A673 (cell line): ENCODE data around the gene PTTG1.

Experiments used
- EZH2 ChIP-seq: fragments of 200-600 bp; sonication (generic); IDR thresholded peaks from 2 replicates; pipeline ENCODE4 v1.6.1; 2017; ENCODE audit warnings: borderline replicate concordance, low read depth, mild to moderate bottlenecking, mixed read lengths, antibody characterized with exemption, low read length; ENCODE audit not compliant: poor library complexity, severe bottlenecking
- TF ChIP-seq, protein P1 (sequence below): fragments of 300-800, 200-600 bp; sonication (generic); conservative IDR thresholded peaks from 2 replicates; pipeline ENCODE4 v1.5.1; 2017; ENCODE audit warnings: low read depth, mild to moderate bottlenecking, antibody characterized with exemption, low read length, moderate library complexity, mixed read lengths

DNA sequence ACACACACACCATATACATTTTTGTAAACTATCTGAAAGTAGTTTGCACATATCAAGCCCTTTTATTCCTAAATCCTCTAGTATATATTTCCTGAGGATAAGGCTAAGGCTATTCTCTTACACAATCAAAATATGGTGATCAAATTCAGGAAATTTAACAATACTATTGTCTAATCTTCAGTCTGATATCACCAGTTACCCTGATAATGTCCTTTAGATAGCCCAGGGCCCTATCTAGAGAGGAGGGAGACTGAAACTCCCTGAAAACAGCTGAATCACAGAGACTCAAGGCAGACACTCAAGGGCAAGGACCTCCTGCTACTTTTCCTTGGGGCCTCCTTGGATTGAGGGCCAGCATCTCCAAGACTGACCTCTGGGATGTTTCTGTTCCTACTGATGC, 30.4 kb downstream of the PTTG1 start:
- TF ChIP-seq, protein P1, sequence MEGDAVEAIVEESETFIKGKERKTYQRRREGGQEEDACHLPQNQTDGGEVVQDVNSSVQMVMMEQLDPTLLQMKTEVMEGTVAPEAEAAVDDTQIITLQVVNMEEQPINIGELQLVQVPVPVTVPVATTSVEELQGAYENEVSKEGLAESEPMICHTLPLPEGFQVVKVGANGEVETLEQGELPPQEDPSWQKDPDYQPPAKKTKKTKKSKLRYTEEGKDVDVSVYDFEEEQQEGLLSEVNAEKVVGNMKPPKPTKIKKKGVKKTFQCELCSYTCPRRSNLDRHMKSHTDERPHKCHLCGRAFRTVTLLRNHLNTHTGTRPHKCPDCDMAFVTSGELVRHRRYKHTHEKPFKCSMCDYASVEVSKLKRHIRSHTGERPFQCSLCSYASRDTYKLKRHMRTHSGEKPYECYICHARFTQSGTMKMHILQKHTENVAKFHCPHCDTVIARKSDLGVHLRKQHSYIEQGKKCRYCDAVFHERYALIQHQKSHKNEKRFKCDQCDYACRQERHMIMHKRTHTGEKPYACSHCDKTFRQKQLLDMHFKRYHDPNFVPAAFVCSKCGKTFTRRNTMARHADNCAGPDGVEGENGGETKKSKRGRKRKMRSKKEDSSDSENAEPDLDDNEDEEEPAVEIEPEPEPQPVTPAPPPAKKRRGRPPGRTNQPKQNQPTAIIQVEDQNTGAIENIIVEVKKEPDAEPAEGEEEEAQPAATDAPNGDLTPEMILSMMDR = no peak
- TF ChIP-seq EZH2 = no peak
